Measurements from ENCODE around the gene ATF5. TPM values are rescaled to one million over a fixed set of nuclear protein-coding genes. Genes with fewer than 3 reads are reported as not detected.
A peak's percentile ranks its signal among the peaks of the same experiment; 100 is the strongest.

The ATF5 gene, protein sequence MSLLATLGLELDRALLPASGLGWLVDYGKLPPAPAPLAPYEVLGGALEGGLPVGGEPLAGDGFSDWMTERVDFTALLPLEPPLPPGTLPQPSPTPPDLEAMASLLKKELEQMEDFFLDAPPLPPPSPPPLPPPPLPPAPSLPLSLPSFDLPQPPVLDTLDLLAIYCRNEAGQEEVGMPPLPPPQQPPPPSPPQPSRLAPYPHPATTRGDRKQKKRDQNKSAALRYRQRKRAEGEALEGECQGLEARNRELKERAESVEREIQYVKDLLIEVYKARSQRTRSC
- 10 to 100 TPM in 2 of 9 donors, 1 to 10 TPM in 7; 3.9 to 33.0 (median 8.2) TPM for total RNA-seq
- polyA plus RNA-seq, result 10 to 100 TPM; 16.0 to 30.5 TPM
- long read RNA-seq, donor 1, partial matches to known transcripts, result 0 of 1 reads
- long read RNA-seq, donor 1, other reads (novel, unspliced or antisense), result 1 of 1 reads
- long read RNA-seq, donor 2, partial matches to known transcripts, result 0 of 2 reads
- long read RNA-seq, donor 2, other reads (novel, unspliced or antisense), result 1 of 2 reads
- long read RNA-seq, donor 3, partial matches to known transcripts, result 1 of 2 reads
- long read RNA-seq, donor 3, other reads (novel, unspliced or antisense), result 1 of 2 reads

DNA sequence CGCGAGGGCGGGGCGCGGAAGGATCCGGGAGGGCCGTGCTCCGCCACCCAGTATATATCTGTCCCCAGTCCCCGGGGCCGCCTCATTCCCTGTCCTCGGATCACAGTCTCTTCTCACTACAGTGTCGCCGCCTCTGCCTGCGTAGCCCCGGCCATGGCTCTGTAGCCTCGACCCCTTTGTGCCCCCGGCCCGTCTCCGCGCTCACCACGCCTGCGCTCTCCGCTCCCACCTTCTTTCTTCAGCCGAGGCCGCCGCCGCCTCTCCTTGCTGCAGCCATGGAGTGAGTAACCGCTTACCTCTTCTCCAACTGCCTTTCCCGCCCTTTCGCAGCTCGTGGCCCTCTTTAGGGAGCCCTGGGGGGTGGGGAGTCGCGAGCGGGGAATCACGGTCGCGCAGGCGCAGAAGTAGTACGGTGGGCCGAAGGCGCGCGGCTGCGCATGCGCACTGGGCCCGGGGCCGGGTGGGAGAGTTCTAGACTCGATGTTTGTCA lies at the start of gene ATF5, which contains the start of gene NUP62:
ATF5 (plus strand) TSS at position 85 of the 490 bp plus-strand sequence. CDS start 1,646 bp downstream, outside the sequence.
NUP62 (minus strand) TSS at position 384 of the 490 bp plus-strand sequence. CDS start 19,697 bp downstream, outside the sequence.
- intact Hi-C loops (cut with DNase I), result loop anchor here in 1 of 10 donors (5.0 kb wide), 1 partner anchor 52 kb away; the partner anchor contains the start of genes AKT1S1 and TBC1D17
- no peaks in the 10 kb centered on the region for H3K9me3 ChIP-seq
- no peaks in the 10 kb centered on the region for H3K27me3 ChIP-seq
- peak within 1 kb of the TSS; percentile 87 to 98 (median 94) for H3K27ac ChIP-seq
- DNase-seq (peak; percentile 89 to 96 (median 92)), ATAC-seq (peak; percentile 60 to 76 (median 74))
- WGBS, 4 donors, result 0 to 1% (median 0%) methylated on average over 37 to 48 of the region's 48 CpGs
- peak within 1 kb of the TSS; percentile 54 to 99 (median 87) for H3K4me3 ChIP-seq
- TF ChIP-seq, protein P1, sequence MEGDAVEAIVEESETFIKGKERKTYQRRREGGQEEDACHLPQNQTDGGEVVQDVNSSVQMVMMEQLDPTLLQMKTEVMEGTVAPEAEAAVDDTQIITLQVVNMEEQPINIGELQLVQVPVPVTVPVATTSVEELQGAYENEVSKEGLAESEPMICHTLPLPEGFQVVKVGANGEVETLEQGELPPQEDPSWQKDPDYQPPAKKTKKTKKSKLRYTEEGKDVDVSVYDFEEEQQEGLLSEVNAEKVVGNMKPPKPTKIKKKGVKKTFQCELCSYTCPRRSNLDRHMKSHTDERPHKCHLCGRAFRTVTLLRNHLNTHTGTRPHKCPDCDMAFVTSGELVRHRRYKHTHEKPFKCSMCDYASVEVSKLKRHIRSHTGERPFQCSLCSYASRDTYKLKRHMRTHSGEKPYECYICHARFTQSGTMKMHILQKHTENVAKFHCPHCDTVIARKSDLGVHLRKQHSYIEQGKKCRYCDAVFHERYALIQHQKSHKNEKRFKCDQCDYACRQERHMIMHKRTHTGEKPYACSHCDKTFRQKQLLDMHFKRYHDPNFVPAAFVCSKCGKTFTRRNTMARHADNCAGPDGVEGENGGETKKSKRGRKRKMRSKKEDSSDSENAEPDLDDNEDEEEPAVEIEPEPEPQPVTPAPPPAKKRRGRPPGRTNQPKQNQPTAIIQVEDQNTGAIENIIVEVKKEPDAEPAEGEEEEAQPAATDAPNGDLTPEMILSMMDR (IDR thresholded peaks at IDR 0.05), result no peak
- TF ChIP-seq POLR2A (IDR thresholded peaks at IDR 0.05), result no peak
- peaks cover 0 to 45% (median 26%) of the 10 kb centered on the region in 12 donors for H3K4me1 ChIP-seq
- peaks cover 0 to 34% (median 20%) of the 10 kb centered on the region in 9 donors for H3K36me3 ChIP-seq

DNA sequence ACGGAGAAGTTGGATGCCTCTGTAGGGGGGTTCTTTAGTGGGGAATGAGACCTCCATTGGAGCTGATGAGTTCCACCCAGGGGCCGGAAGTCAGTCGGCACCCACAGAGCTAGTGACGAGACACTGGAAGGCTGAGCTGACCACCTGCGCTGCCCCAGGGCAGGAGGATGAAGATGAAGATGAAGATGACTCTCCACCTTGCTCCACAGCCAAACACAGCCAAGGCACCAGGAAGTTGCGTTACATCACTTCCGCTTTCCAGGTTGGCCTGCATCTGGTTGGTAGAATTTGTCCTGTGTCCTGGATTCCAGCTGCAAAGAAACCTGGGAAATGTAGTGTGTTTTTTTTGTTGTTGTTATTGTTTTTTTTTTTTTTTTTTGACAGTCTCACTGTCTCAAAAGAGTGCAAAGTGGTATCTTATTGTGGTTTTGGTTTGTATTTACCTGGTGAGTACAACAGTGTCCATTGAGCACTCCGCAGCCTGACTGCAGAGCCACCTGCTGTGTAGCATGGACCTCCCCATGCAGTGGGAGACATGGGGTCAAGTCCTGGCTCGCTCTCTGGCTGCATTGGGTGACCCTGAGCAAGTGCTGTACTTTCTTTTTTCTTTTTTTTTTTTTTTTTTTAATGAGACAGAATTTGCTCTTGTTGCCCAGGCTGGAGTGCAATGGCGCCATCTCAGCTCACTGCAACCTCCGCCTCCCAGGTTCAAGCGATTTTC lies 49.6 kb upstream of the ATF5 start:
- no peak for DNase-seq
- Histone ChIP-seq H3K27me3 (no peaks in the 10 kb centered on the region), H3K4me3 (no peak overlapping the region), H3K9me3 (no peaks in the 10 kb centered on the region), H3K36me3 (peaks cover 8 to 61% (median 54%) of the 10 kb centered on the region in 9 donors), H3K27ac (no peak overlapping the region), H3K4me1 (peaks cover 0 to 28% (median 19%) of the 10 kb centered on the region in 12 donors)
- intact Hi-C loops (cut with DNase I), result loop anchor here in 3 of 10 donors (5.0 kb wide), 4 partner anchors 48 to 382 kb away; partner anchors contain the start of genes ADM5 (in 1 of the 3), AP2A1 (in 1 of the 3), ATF5 (in 1 of the 3) and NUP62 (in 1 of the 3)
- WGBS, 4 donors, result 93 to 97% (median 97%) methylated on average over 12 of the region's 12 CpGs
- TF ChIP-seq, protein P1 (IDR thresholded peaks at IDR 0.05), result no peak
- no peak for TF ChIP-seq POLR2A (IDR thresholded peaks at IDR 0.05)
- ATAC-seq, result no peak

DNA sequence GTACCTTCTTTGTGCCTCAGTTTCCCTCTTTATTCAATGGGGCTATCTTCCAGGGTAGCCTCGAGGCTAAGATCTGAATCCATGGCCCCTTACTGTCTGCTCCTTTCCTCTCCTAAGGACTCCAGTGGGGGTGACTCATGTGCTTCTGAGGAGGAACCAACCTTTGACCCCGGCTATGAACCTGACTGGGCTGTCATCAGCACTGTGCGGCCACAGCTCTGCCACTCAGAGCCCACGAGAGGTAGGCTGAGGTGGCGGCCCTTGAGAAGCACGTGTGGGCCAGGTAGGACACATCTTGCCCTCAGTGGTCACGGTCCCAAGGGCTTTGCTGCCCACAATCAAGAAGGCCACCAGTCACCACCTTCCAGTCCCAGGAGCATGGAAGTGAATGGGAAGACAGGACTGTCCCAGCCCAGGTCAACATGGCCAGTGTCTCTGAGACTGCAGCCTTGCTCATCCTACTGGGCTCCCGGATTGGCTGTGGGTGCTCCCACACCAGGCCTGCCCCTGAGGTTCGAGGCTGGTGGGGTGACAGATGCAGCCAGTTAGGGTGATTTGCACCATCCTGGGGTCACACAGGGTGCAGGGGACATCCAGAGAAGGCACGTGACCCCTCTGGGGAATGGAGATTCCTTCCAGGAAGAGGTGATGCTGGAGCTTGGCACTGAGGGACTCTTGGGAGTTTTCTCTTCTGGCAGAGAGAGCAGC lies 48.7 kb upstream of the ATF5 start:
- peaks cover 8 to 69% (median 63%) of the 10 kb centered on the region in 9 donors for H3K36me3 ChIP-seq
- WGBS, 4 donors, result 88 to 94% (median 91%) methylated on average over 9 to 10 of the region's 10 CpGs
- ATAC-seq (no peak), DNase-seq (no peak)
- no peaks in the 10 kb centered on the region for H3K9me3 ChIP-seq
- no peaks in the 10 kb centered on the region for H3K27me3 ChIP-seq
- H3K4me1 ChIP-seq, result peaks cover 0 to 23% (median 14%) of the 10 kb centered on the region in 12 donors
- TF ChIP-seq, protein P1 (IDR thresholded peaks at IDR 0.05), result no peak
- TF ChIP-seq POLR2A (IDR thresholded peaks at IDR 0.05), result no peak
- no peak overlapping the region for H3K4me3 ChIP-seq
- H3K27ac ChIP-seq, result no peak overlapping the region
- intact Hi-C loops (cut with DNase I), result no loop called here
